ENCODE measurements around the gene MAGI1. TPM values are rescaled to one million over a fixed set of nuclear protein-coding genes. Genes with fewer than 3 reads are reported as not detected.

Gene MAGI1
- total and polyA plus RNA-seq, 10 donors, result 3.5 to 104 (median 62.3) TPM

GRCh38 chr3:65687741-65688140 is 351.0 kb downstream of the MAGI1 start:
- no peak for TF ChIP-seq POLR2A (IDR thresholded peaks at IDR 0.05)
- TF ChIP-seq CTCF (IDR thresholded peaks at IDR 0.05 in 8 of 11, conservative IDR thresholded peaks at IDR 0.05 in 3 of 11), result no peak
- TF ChIP-seq POLR2AphosphoS5 (IDR thresholded peaks at IDR 0.05), result no peak
- intact Hi-C loops (cut with DNase I; ENCODE audit: low total_unique reads), result no loop called here
- H3K4me3 ChIP-seq, result no peak overlapping the region
- H3K4me1 ChIP-seq, result peaks cover 0 to 12% (median 7%) of the 10 kb centered on the region in 6 donors
- no peaks in the 10 kb centered on the region for H3K36me3 ChIP-seq
- H3K27ac ChIP-seq, result no peak overlapping the region
- no peak for DNase-seq
- H3K27me3 ChIP-seq (replicated peaks in 1 of 7), result no peaks in the 10 kb centered on the region
- no peaks in the 10 kb centered on the region for H3K9me3 ChIP-seq
- WGBS, 5 donors, result 80 to 92% (median 89%) methylated on average over 4 to 5 of the region's 5 CpGs

- Histone ChIP-seq H3K4me1 (peaks cover 0 to 12% (median 7%) of the 10 kb centered on the region in 6 donors), H3K36me3 (no peaks in the 10 kb centered on the region), H3K27ac (peak overlapping the region in 1 of 8 donors; percentile 19), H3K4me3 (no peak overlapping the region), H3K9me3 (no peaks in the 10 kb centered on the region), H3K27me3 (replicated peaks in 1 of 7) (no peaks in the 10 kb centered on the region)
- intact Hi-C loops (cut with DNase I; ENCODE audit: low total_unique reads), result no loop called here
- TF ChIP-seq POLR2A (IDR thresholded peaks at IDR 0.05) (no peak), POLR2AphosphoS5 (IDR thresholded peaks at IDR 0.05) (no peak), CTCF (IDR thresholded peaks at IDR 0.05 in 8 of 11, conservative IDR thresholded peaks at IDR 0.05 in 3 of 11) (no peak)
- WGBS, 5 donors, result 47 to 73% (median 61%) methylated on average over 5 of the region's 5 CpGs
- DNase-seq, result no peak
Observed at GRCh38 chr3:65685621-65686235, 353.0 kb downstream of the MAGI1 start.

- H3K9me3 ChIP-seq, result no peaks in the 10 kb centered on the region
- no peak overlapping the region for H3K4me3 ChIP-seq
- no peak for DNase-seq
- no peaks in the 10 kb centered on the region for H3K27me3 ChIP-seq (replicated peaks in 1 of 7)
- H3K4me1 ChIP-seq, result no peaks in the 10 kb centered on the region
- no peak overlapping the region for H3K27ac ChIP-seq
- intact Hi-C loops (cut with DNase I; ENCODE audit: low total_unique reads), result no loop called here
- no peak for TF ChIP-seq CTCF (IDR thresholded peaks at IDR 0.05 in 8 of 11, conservative IDR thresholded peaks at IDR 0.05 in 3 of 11)
- TF ChIP-seq POLR2A (IDR thresholded peaks at IDR 0.05), result no peak
- TF ChIP-seq POLR2AphosphoS5 (IDR thresholded peaks at IDR 0.05), result no peak
- H3K36me3 ChIP-seq, result no peaks in the 10 kb centered on the region
- WGBS, 5 donors, result 79 to 89% (median 83%) methylated on average over 4 of the region's 4 CpGs
Observed at GRCh38 chr3:65678516-65678915, 360.2 kb downstream of the MAGI1 start.

- no peaks in the 10 kb centered on the region for H3K27me3 ChIP-seq (replicated peaks in 1 of 7)
- WGBS, 5 donors, result 61 to 85% (median 73%) methylated on average over 3 of the region's 3 CpGs
- H3K9me3 ChIP-seq, result no peaks in the 10 kb centered on the region
- H3K27ac ChIP-seq, result no peak overlapping the region
- DNase-seq, result no peak
- TF ChIP-seq POLR2A (IDR thresholded peaks at IDR 0.05), result no peak
- no peak for TF ChIP-seq CTCF (IDR thresholded peaks at IDR 0.05 in 8 of 11, conservative IDR thresholded peaks at IDR 0.05 in 3 of 11)
- no peak for TF ChIP-seq POLR2AphosphoS5 (IDR thresholded peaks at IDR 0.05)
- H3K4me1 ChIP-seq, result no peaks in the 10 kb centered on the region
- no peaks in the 10 kb centered on the region for H3K36me3 ChIP-seq
- H3K4me3 ChIP-seq, result no peak overlapping the region
- intact Hi-C loops (cut with DNase I; ENCODE audit: low total_unique reads), result no loop called here
Observed at GRCh38 chr3:65677486-65678010, 361.2 kb downstream of the MAGI1 start.
